ENCODE measurements around the gene TPST1.
"Not testable (repeated sequence)": the region's sequence is repeated elsewhere in the genome, so short reads cannot be mapped to it uniquely, and the experiment has no call there.

The TPST1 gene

GRCh38 chr7:66204822-66205740 lies at the start of gene TPST1:
TSS of gene TPST1 (plus strand) at chr7:66205334. CDS start at chr7:66240426, 35,092 bp downstream.
- peak; percentile 99 for DNase-seq (ENCODE audit: low spot score)

- DNase-seq (ENCODE audit: low spot score) = not testable (repeated sequence)
These were observed 49.1 kb upstream of the TPST1 start for GRCh38 chr7:66156035-66156434.

- DNase-seq (ENCODE audit: low spot score) = no peak
These were observed 48.1 kb upstream of the TPST1 start for GRCh38 chr7:66157060-66157459.

- DNase-seq (ENCODE audit: low spot score) = no peak
These were observed 42.5 kb upstream of the TPST1 start for GRCh38 chr7:66162622-66163021.

GRCh38 chr7:66163186-66163610 lies 41.9 kb upstream of the TPST1 start:
- DNase-seq (ENCODE audit: low spot score) = no peak

- no peak for DNase-seq (ENCODE audit: low spot score)
These were observed 40.8 kb upstream of the TPST1 start for GRCh38 chr7:66164356-66164755.

- DNase-seq (ENCODE audit: low spot score) = peak; percentile 56
These were observed 37.3 kb upstream of the TPST1 start for GRCh38 chr7:66167773-66168387.

GRCh38 chr7:66169616-66170015 lies 35.5 kb upstream of the TPST1 start:
- no peak for DNase-seq (ENCODE audit: low spot score)

- DNase-seq (ENCODE audit: low spot score) = no peak
These were observed 34.6 kb upstream of the TPST1 start for GRCh38 chr7:66170309-66171231.

GRCh38 chr7:66172536-66173401 lies 32.4 kb upstream of the TPST1 start:
- DNase-seq (ENCODE audit: low spot score) = not testable (repeated sequence)

GRCh38 chr7:66173856-66174255 lies 31.3 kb upstream of the TPST1 start:
- DNase-seq (ENCODE audit: low spot score) = no peak

GRCh38 chr7:66175006-66175405 lies 30.1 kb upstream of the TPST1 start:
- DNase-seq (ENCODE audit: low spot score) = not testable (repeated sequence)

GRCh38 chr7:66176914-66177313 lies 28.2 kb upstream of the TPST1 start:
- no peak for DNase-seq (ENCODE audit: low spot score)

- DNase-seq (ENCODE audit: low spot score) = no peak
These were observed 26.9 kb upstream of the TPST1 start for GRCh38 chr7:66178258-66178657.

GRCh38 chr7:66181329-66181728 lies 23.8 kb upstream of the TPST1 start:
- no peak for DNase-seq (ENCODE audit: low spot score)

GRCh38 chr7:66181845-66182244 lies 23.3 kb upstream of the TPST1 start:
- DNase-seq (ENCODE audit: low spot score) = no peak

- DNase-seq (ENCODE audit: low spot score) = no peak
These were observed 22.2 kb upstream of the TPST1 start for GRCh38 chr7:66182920-66183319.

- peak; percentile 85 for DNase-seq (ENCODE audit: low spot score)
These were observed 21.4 kb upstream of the TPST1 start for GRCh38 chr7:66183700-66184099.

GRCh38 chr7:66185680-66186187 lies 19.4 kb upstream of the TPST1 start:
- no peak for DNase-seq (ENCODE audit: low spot score)

GRCh38 chr7:66186991-66187390 lies 18.1 kb upstream of the TPST1 start:
- DNase-seq (ENCODE audit: low spot score) = no peak

- DNase-seq (ENCODE audit: low spot score) = no peak
These were observed 17.2 kb upstream of the TPST1 start for GRCh38 chr7:66187905-66188304.

Measured in hepatic stellate cell (primary cell).